GM19468 (cell line): Measurements from ENCODE around the gene TPM1.

Experiments
- ATAC-seq: cut with Tn5 transposase; IDR thresholded peaks from one replicate; pipeline ENCODE4 v1.9.1; 2021; ENCODE audit warnings: mild to moderate bottlenecking, moderate library complexity, moderate number of reproducible peaks; ENCODE audit not compliant: unreplicated experiment; ENCODE audit errors: extremely low read depth

TPM1 gene

GRCh38 chr15:63052077-63052841 is 9.7 kb downstream of the TPM1 start:
- no peak for ATAC-seq

GRCh38 chr15:63052961-63053698 is 10.6 kb downstream of the TPM1 start:
- no peak for ATAC-seq

GRCh38 chr15:63054281-63054683 is 11.7 kb downstream of the TPM1 start:
- ATAC-seq = no peak

GRCh38 chr15:63054985-63055384 is 12.4 kb downstream of the TPM1 start:
- no peak for ATAC-seq

- no peak for ATAC-seq
These were observed 14.3 kb downstream of the TPM1 start for GRCh38 chr15:63056829-63057228.

- ATAC-seq = no peak
These were observed 15.2 kb downstream of the TPM1 start for GRCh38 chr15:63057468-63058345.

- no peak for ATAC-seq
These were observed 16.5 kb downstream of the TPM1 start for GRCh38 chr15:63059075-63059474.

GRCh38 chr15:63059573-63060216 is 17.1 kb downstream of the TPM1 start:
- no peak for ATAC-seq

GRCh38 chr15:63060699-63061098 is 18.2 kb downstream of the TPM1 start:
- no peak for ATAC-seq

GRCh38 chr15:63061975-63062374 is 19.4 kb downstream of the TPM1 start:
- no peak for ATAC-seq

- ATAC-seq = no peak
These were observed 20.7 kb downstream of the TPM1 start for GRCh38 chr15:63063164-63063756.

GRCh38 chr15:63063877-63064409 is 21.4 kb downstream of the TPM1 start:
- ATAC-seq = no peak

GRCh38 chr15:63065262-63066221 is 23.0 kb downstream of the TPM1 start:
- no peak for ATAC-seq

- ATAC-seq = no peak
These were observed 23.7 kb downstream of the TPM1 start for GRCh38 chr15:63066272-63066671.

- ATAC-seq = no peak
These were observed 24.8 kb downstream of the TPM1 start for GRCh38 chr15:63067306-63067705.

GRCh38 chr15:63067976-63068743 is 25.6 kb downstream of the TPM1 start:
- no peak for ATAC-seq

GRCh38 chr15:63069616-63070090 is 27.1 kb downstream of the TPM1 start:
- no peak for ATAC-seq
